ENCODE results near the gene GNB4.

GNB4 gene

DNA sequence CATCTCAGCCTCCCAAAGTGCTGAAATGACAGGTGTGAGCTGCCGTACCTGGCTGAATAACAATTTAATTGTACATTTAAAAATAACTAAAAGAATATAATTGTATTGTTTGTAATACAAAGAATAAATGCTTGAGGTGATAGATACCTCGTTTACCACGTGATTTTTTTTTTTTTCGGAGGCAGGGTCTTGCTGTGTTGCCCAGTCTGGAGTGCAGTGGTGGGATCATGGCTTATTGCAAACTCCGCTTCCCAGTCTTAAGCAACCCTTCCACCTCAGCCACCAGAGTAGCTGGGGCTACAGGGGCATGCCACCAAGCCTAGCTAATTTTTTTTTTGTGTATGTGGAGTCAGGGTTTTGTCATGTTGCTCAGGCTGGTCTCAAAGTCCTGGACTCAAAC, 87.9 kb downstream of the GNB4 start:
- DNase-seq (ENCODE audit: low read depth, low spot score), result no peak

- DNase-seq (ENCODE audit: low read depth, low spot score), result no peak
Observed at GRCh38 chr3:179355996-179356395, 95.3 kb downstream of the GNB4 start.

DNA sequence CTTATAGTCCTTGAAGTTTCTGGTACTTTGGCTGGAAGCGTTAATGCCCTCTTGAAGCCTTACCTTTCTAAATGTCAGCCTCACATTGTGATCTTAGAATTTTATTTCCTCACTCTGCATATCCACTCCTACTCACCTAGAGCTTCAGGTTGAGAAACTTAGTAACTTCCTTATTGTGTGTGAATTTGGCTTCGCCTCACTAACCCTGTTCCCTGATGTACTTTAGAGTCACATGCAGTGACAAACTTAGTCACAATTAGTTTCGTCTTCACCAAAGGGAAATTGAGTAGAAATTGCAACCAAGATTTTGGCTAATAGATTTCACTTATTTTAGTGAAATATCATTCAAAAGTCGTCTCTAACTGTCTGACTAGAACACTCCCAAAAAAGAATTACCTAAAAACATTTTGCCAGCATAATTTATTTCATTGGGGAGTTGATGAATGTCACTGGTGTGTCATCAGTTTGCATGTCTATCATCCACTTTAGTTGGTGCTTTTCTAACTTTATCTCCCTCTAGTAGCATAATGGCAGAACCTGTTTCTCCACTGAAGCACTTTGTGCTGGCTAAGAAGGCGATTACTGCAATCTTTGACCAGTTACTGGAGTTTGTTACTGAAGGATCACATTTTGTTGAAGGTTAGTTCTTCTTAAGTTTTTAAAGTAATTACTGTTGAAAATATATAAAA, 102.8 kb downstream of the GNB4 start:
- DNase-seq (ENCODE audit: low read depth, low spot score), result no peak

DNA sequence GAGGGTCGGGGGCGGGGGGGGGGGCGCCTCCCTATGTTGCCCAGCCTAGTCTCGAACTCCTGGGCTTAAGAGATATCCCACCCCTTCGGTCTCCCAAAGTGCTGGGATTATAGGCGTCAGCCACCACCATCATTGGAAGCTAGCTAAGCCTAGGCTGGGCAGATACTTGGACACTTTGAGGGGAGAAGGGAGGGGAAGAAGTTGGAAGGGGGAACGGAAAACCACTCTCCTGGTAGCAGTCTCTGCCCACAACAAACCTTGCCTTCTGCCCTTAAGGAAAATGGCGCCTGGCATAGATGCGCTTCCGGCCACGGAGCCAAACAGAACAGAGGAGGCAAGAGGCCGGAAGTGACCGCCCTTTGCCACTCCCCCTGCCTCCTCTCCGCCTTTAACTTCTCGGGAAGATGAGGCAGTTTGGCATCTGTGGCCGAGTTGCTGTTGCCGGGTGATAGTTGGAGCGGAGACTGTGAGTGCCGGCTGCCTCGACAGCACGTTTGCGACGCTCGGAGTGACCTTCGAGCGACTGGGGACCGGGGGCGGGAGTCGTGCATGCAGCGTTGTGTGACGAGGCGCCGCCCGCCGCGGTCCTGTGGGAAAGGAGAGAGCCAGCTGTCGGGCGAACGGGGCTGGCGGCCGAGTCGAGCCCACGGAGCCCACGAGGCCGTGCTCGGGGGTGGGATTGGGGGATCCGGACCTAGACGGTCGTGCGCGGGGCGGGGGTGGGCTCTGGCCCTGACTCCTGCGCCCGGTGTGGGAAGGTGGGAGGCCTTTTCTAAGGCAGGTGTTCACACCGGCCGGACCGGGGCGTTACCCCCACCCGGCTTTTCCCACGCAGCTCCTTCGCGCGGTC, 103.7 kb downstream of the GNB4 start, which contains the start of gene MFN1:
Gene MFN1 (plus strand): TSS at position 365 of the 850 bp plus-strand sequence. CDS start 1,143 bp downstream, outside the sequence.
- peak; percentile 97 for DNase-seq (ENCODE audit: low read depth, low spot score)

All from ELF-1 (cell line).